ENCODE data around the gene RANBP3. TPM values are rescaled to one million over a fixed set of nuclear protein-coding genes. Genes with fewer than 3 reads are reported as not detected.
A peak's percentile ranks its signal among the peaks of the same experiment; 100 is the strongest.
"Not testable (repeated sequence)": the region's sequence is repeated elsewhere in the genome, so short reads cannot be mapped to it uniquely, and the experiment has no call there.

The RANBP3 gene
- total RNA-seq, 2 donors from 2014 or later: 76.8 to 86.9 TPM

GRCh38 chr19:5963259-5963658 is 14.7 kb downstream of the RANBP3 start:
- not testable (repeated sequence) for ATAC-seq; H3K9me3 ChIP-seq (ENCODE audit: control insufficient read depth, low read length, poor library complexity, severe bottlenecking); H3K27me3 Mint-ChIP-seq; DNase-seq; H3K4me3 Mint-ChIP-seq; H3K36me3 Mint-ChIP-seq (ENCODE audit: low read depth)
- peaks cover 67% of the 10 kb centered on the region for H3K4me1 Mint-ChIP-seq
- peak overlapping the region; percentile 99 for H3K27ac Mint-ChIP-seq

- Mint-ChIP-seq H3K36me3 (ENCODE audit: low read depth) (peaks cover 2% of the 10 kb centered on the region), H3K4me1 (peaks cover 60% of the 10 kb centered on the region), H3K27me3 (no peaks in the 10 kb centered on the region), H3K4me3 (peak overlapping the region; percentile 87), H3K27ac (peak overlapping the region; percentile 99)
- H3K9me3 ChIP-seq (ENCODE audit: control insufficient read depth, low read length, poor library complexity, severe bottlenecking): no peaks in the 10 kb centered on the region
- DNase-seq (peak; percentile 29 to 67 (median 55)), ATAC-seq (peak; percentile 94)
Measured at GRCh38 chr19:5961969-5962945, 15.7 kb downstream of the RANBP3 start.

- not testable (repeated sequence) for H3K27me3 Mint-ChIP-seq; H3K9me3 ChIP-seq (ENCODE audit: control insufficient read depth, low read length, poor library complexity, severe bottlenecking); DNase-seq; H3K36me3 Mint-ChIP-seq (ENCODE audit: low read depth)
- peaks cover 60% of the 10 kb centered on the region for H3K4me1 Mint-ChIP-seq
- peak overlapping the region; percentile 87 for H3K4me3 Mint-ChIP-seq
- H3K27ac Mint-ChIP-seq: peak overlapping the region; percentile 99
- peak; percentile 26 for ATAC-seq
Measured at GRCh38 chr19:5961641-5961968, 16.3 kb downstream of the RANBP3 start.

GRCh38 chr19:5960005-5961001 is 17.6 kb downstream of the RANBP3 start:
- Mint-ChIP-seq H3K4me3 (peak overlapping the region; percentile 78), H3K27ac (peak overlapping the region; percentile 99), H3K27me3 (no peaks in the 10 kb centered on the region), H3K4me1 (peaks cover 53% of the 10 kb centered on the region), H3K36me3 (ENCODE audit: low read depth) (peaks cover 2% of the 10 kb centered on the region)
- no peaks in the 10 kb centered on the region for H3K9me3 ChIP-seq (ENCODE audit: control insufficient read depth, low read length, poor library complexity, severe bottlenecking)
- no peak for ATAC-seq
- no peak for DNase-seq

- Mint-ChIP-seq H3K27me3 (no peaks in the 10 kb centered on the region), H3K36me3 (ENCODE audit: low read depth) (peaks cover 2% of the 10 kb centered on the region), H3K4me3 (no peak overlapping the region), H3K27ac (peak overlapping the region; percentile 99), H3K4me1 (peaks cover 48% of the 10 kb centered on the region)
- no peaks in the 10 kb centered on the region for H3K9me3 ChIP-seq (ENCODE audit: control insufficient read depth, low read length, poor library complexity, severe bottlenecking)
- ATAC-seq (no peak), DNase-seq (no peak)
Measured at GRCh38 chr19:5959260-5960004, 18.5 kb downstream of the RANBP3 start.

- DNase-seq (no peak), ATAC-seq (no peak)
- no peaks in the 10 kb centered on the region for H3K9me3 ChIP-seq (ENCODE audit: control insufficient read depth, low read length, poor library complexity, severe bottlenecking)
- no peaks in the 10 kb centered on the region for H3K36me3 Mint-ChIP-seq (ENCODE audit: low read depth)
- H3K27me3 Mint-ChIP-seq: no peaks in the 10 kb centered on the region
- peak overlapping the region; percentile 99 for H3K27ac Mint-ChIP-seq
- peak overlapping the region; percentile 12 for H3K4me3 Mint-ChIP-seq
- H3K4me1 Mint-ChIP-seq: peaks cover 51% of the 10 kb centered on the region
Measured at GRCh38 chr19:5958851-5959122, 19.2 kb downstream of the RANBP3 start.

- Mint-ChIP-seq H3K36me3 (ENCODE audit: low read depth) (no peaks in the 10 kb centered on the region), H3K4me1 (peaks cover 55% of the 10 kb centered on the region), H3K27ac (peak overlapping the region; percentile 99), H3K4me3 (peak overlapping the region; percentile 58), H3K27me3 (no peaks in the 10 kb centered on the region)
- ATAC-seq (no peak), DNase-seq (no peak)
- H3K9me3 ChIP-seq (ENCODE audit: control insufficient read depth, low read length, poor library complexity, severe bottlenecking): no peaks in the 10 kb centered on the region
Measured at GRCh38 chr19:5958074-5958850, 19.7 kb downstream of the RANBP3 start.

GRCh38 chr19:5957170-5957569 is 20.8 kb downstream of the RANBP3 start:
- Mint-ChIP-seq H3K27me3 (no peaks in the 10 kb centered on the region), H3K4me1 (peaks cover 53% of the 10 kb centered on the region), H3K4me3 (no peak overlapping the region), H3K36me3 (ENCODE audit: low read depth) (no peaks in the 10 kb centered on the region), H3K27ac (peak overlapping the region; percentile 99)
- no peak for DNase-seq
- ATAC-seq: no peak
- H3K9me3 ChIP-seq (ENCODE audit: control insufficient read depth, low read length, poor library complexity, severe bottlenecking): no peaks in the 10 kb centered on the region

- H3K9me3 ChIP-seq (ENCODE audit: control insufficient read depth, low read length, poor library complexity, severe bottlenecking): no peaks in the 10 kb centered on the region
- ATAC-seq (no peak), DNase-seq (no peak)
- Mint-ChIP-seq H3K4me3 (no peak overlapping the region), H3K4me1 (peaks cover 53% of the 10 kb centered on the region), H3K27me3 (no peaks in the 10 kb centered on the region), H3K27ac (no peak overlapping the region), H3K36me3 (ENCODE audit: low read depth) (no peaks in the 10 kb centered on the region)
Measured at GRCh38 chr19:5956728-5957127, 21.2 kb downstream of the RANBP3 start.

- ATAC-seq: no peak
- Mint-ChIP-seq H3K27ac (peak overlapping the region; percentile 61), H3K4me3 (no peak overlapping the region), H3K36me3 (ENCODE audit: low read depth) (no peaks in the 10 kb centered on the region), H3K4me1 (peaks cover 54% of the 10 kb centered on the region), H3K27me3 (no peaks in the 10 kb centered on the region)
- H3K9me3 ChIP-seq (ENCODE audit: control insufficient read depth, low read length, poor library complexity, severe bottlenecking): no peaks in the 10 kb centered on the region
- DNase-seq: no peak
Measured at GRCh38 chr19:5956323-5956722, 21.6 kb downstream of the RANBP3 start.

GRCh38 chr19:5955636-5955935 is 22.4 kb downstream of the RANBP3 start:
- H3K27ac Mint-ChIP-seq: peak overlapping the region; percentile 61
- no peaks in the 10 kb centered on the region for H3K9me3 ChIP-seq (ENCODE audit: control insufficient read depth, low read length, poor library complexity, severe bottlenecking)
- ATAC-seq (no peak), DNase-seq (no peak)
- peaks cover 52% of the 10 kb centered on the region for H3K4me1 Mint-ChIP-seq
- no peaks in the 10 kb centered on the region for H3K27me3 Mint-ChIP-seq
- H3K4me3 Mint-ChIP-seq: no peak overlapping the region
- no peaks in the 10 kb centered on the region for H3K36me3 Mint-ChIP-seq (ENCODE audit: low read depth)

- ATAC-seq (no peak), DNase-seq (no peak)
- H3K36me3 Mint-ChIP-seq (ENCODE audit: low read depth): no peaks in the 10 kb centered on the region
- H3K4me1 Mint-ChIP-seq: peaks cover 60% of the 10 kb centered on the region
- H3K27me3 Mint-ChIP-seq: no peaks in the 10 kb centered on the region
- no peaks in the 10 kb centered on the region for H3K9me3 ChIP-seq (ENCODE audit: control insufficient read depth, low read length, poor library complexity, severe bottlenecking)
- H3K27ac Mint-ChIP-seq: peak overlapping the region; percentile 97
- H3K4me3 Mint-ChIP-seq: peak overlapping the region; percentile 79
Measured at GRCh38 chr19:5954293-5954692, 23.6 kb downstream of the RANBP3 start.
